GM19351 (cell line): ENCODE measurements around the gene CCL3.
"Not testable (repeated sequence)": the region's sequence is repeated elsewhere in the genome, so short reads cannot be mapped to it uniquely, and the experiment has no call there.

Experiments used
- ATAC-seq: cut with Tn5 transposase; IDR thresholded peaks from one replicate; pipeline ENCODE4 v1.9.1; 2021; ENCODE audit warnings: mild to moderate bottlenecking, moderate library complexity; ENCODE audit not compliant: unreplicated experiment

The CCL3 gene

GRCh38 chr17:36088670-36089338, 1.1 kb downstream of the CCL3 start:
- ATAC-seq: no peak

- not testable (repeated sequence) for ATAC-seq
Observed at GRCh38 chr17:36087897-36088572, 1.9 kb downstream of the CCL3 start.

GRCh38 chr17:36087471-36087870, 2.5 kb downstream of the CCL3 start:
- ATAC-seq: not testable (repeated sequence)

- ATAC-seq: no peak
Observed at GRCh38 chr17:36086791-36087190, 3.2 kb downstream of the CCL3 start.

GRCh38 chr17:36085765-36086164, 4.2 kb downstream of the CCL3 start:
- ATAC-seq: no peak

GRCh38 chr17:36083691-36084090, 6.3 kb downstream of the CCL3 start:
- not testable (repeated sequence) for ATAC-seq

GRCh38 chr17:36082482-36083120, 7.3 kb downstream of the CCL3 start:
- ATAC-seq: peak; percentile 56

- ATAC-seq: peak; percentile 61
Observed at GRCh38 chr17:36081681-36082471, 8.1 kb downstream of the CCL3 start.

- no peak for ATAC-seq
Observed at GRCh38 chr17:36074365-36074764, 15.6 kb downstream of the CCL3 start.

GRCh38 chr17:36072431-36073121, 17.4 kb downstream of the CCL3 start:
- no peak for ATAC-seq

- ATAC-seq: no peak
Observed at GRCh38 chr17:36071751-36072150, 18.2 kb downstream of the CCL3 start.

GRCh38 chr17:36070427-36070826, 19.5 kb downstream of the CCL3 start:
- no peak for ATAC-seq

GRCh38 chr17:36069136-36069535, 20.8 kb downstream of the CCL3 start:
- ATAC-seq: no peak

- ATAC-seq: no peak
Observed at GRCh38 chr17:36068524-36068923, 21.4 kb downstream of the CCL3 start.

GRCh38 chr17:36066365-36066985, 23.5 kb downstream of the CCL3 start:
- no peak for ATAC-seq

GRCh38 chr17:36063786-36064541, 26.0 kb downstream of the CCL3 start, which contains the start of gene CCL18:
Gene CCL18, plus strand, starts transcription at chr17:36064272. Its CDS starts 71 bp downstream, at chr17:36064343.
- ATAC-seq: no peak

- ATAC-seq: no peak
Observed at GRCh38 chr17:36060816-36061215, 29.1 kb downstream of the CCL3 start.

- no peak for ATAC-seq
Observed at GRCh38 chr17:36059406-36059805, 30.5 kb downstream of the CCL3 start.

- no peak for ATAC-seq
Observed at GRCh38 chr17:36057911-36058310, 32.0 kb downstream of the CCL3 start.
